Heart left ventricle (tissue), 16 donors: ENCODE results near the gene MT1M. TPM values are rescaled to one million over a fixed set of nuclear protein-coding genes. Genes with fewer than 3 reads are reported as not detected.

Experiments used
- ATAC-seq, 4 donors: fragments of 200-7000 bp; cut with Tn5 transposase; one replicate each; pipeline ENCODE4 v1.9.1; 2020 to 2022; ENCODE audit warnings: moderate library complexity in 4 of 4, mild to moderate bottlenecking in 3 of 4, moderate number of reproducible peaks in 1 of 4
- DNase-seq, 5 donors: peaks; one replicate each; pipeline ENCODE4 v3.0.0-alpha.2; 2020
- H3K27ac ChIP-seq, 12 donors: fragments of 200-600 bp; sonication (generic) in 4 of 12; one replicate each; pipeline versions ENCODE4 v1.5.0 to v1.8.0; 2016 to 2022; ENCODE audit warnings: mild to moderate bottlenecking in 2 of 12
- H3K27me3 ChIP-seq, 9 donors: fragments of 200-600 bp; sonication (generic) in 2 of 9; one replicate each; pipeline versions ENCODE4 v1.5.1 to v1.8.0; 2016 to 2022; ENCODE audit warnings: mild to moderate bottlenecking in 3 of 9
- H3K36me3 ChIP-seq, 9 donors: fragments of 200-600 bp; sonication (generic) in 2 of 9; one replicate each; pipeline versions ENCODE4 v1.5.0 to v1.8.0; 2018 to 2022; ENCODE audit warnings: mild to moderate bottlenecking in 2 of 9
- H3K4me1 ChIP-seq, 12 donors: fragments of 200-600 bp; sonication (generic) in 4 of 12; one replicate each; pipeline versions ENCODE4 v1.5.0 to v1.8.0; 2016 to 2022; ENCODE audit warnings: mild to moderate bottlenecking in 3 of 12
- H3K4me3 ChIP-seq, 12 donors: fragments of 200-600 bp; sonication (generic) in 4 of 12; one replicate each; pipeline versions ENCODE4 v1.5.0 to v1.8.0; 2017 to 2022; ENCODE audit warnings: mild to moderate bottlenecking in 9 of 12, moderate library complexity in 4 of 12
- H3K9me3 ChIP-seq, 12 donors: fragments of 200-600 bp; sonication (generic) in 4 of 12; one replicate each; pipeline versions ENCODE4 v1.5.0 to v1.8.0; 2016 to 2022; ENCODE audit warnings: mild to moderate bottlenecking in 1 of 12
- POLR2A ChIP-seq, 2 donors: fragments of 450-650 bp; IDR thresholded peaks; one replicate each; pipeline ENCODE4 v1.6.1; 2017; ENCODE audit warnings: antibody characterized with exemption in 2 of 2, mild to moderate bottlenecking in 2 of 2, moderate library complexity in 2 of 2
- WGBS, 4 donors: extraction: QIAGEN DNeasy Blood & Tissue Kit in 2 of 4; methylation state at CpG; one replicate each; pipeline versions ENCODE4 v1.1.5 to v1.1.7; 2013 to 2018; 5-methylcytosine and 5-hydroxymethylcytosine counted together
- intact Hi-C, 10 donors: fragments of 100-400 bp; cut with DNase I; formaldehyde crosslinking; loops; one replicate each; pipeline versions ENCODE4 v1.11.1 to v1.14.2; 2022
- polyA plus RNA-seq, 2 donors: library from polyadenylated mRNA; stranded (reverse); fragments of 200-250 nt; gene quantifications; one replicate each; pipeline ENCODE4 v1.2.3, GENCODE V29; 2013
- total RNA-seq, 9 donors: library from RNA; depleted of rRNA in 2 of 9; stranded (reverse); fragments of >200 nt in 2 of 9; fragmentation: NEBNext Ultra II Directional in 3 of 9; extraction: Animal tissue kit (Norgen Biotek cat#: 25700) in 3 of 9; gene quantifications; one replicate each; pipeline versions ENCODE4 v1.1.0 to v1.2.4, GENCODE V29; 2016 to 2023
- TF ChIP-seq, protein P1 (sequence below), 12 donors: fragments of 200-600 bp; sonication (generic) in 4 of 12; IDR thresholded peaks; one replicate each; pipeline versions ENCODE4 v1.5.0 to v1.8.0; 2018 to 2022; ENCODE audit warnings: antibody characterized with exemption in 12 of 12, mild to moderate bottlenecking in 5 of 12
- donor health status: ischemic (EF 13 %, LVEDD 7.1; RV severe dilation, severe dysfunction).
- donor health status: healthy with polysubstance abuse.
- donor health status: DM: no; HTN: yes; CAD: no.
- donor health status: DM: no; HTN: no; CAD: no.
- donor health status: ischemic (EF 25% LVEDD 6.9; RV normal size, moderate dysfunction).
- donor health status: ischemic (EF 25% LVEDD 5.7; RV mildly dilated, moderate dysfunction).
- donor health status: healthy.
- donor health status: DM: yes; HTN: yes; CAD: no.
- donor health status: ischemic (EF 35%, LVEDD 5.7; RV mildly dilated, moderate dysfunction).
- donor health status: nonischemic (EF 11% LVEDD 7.7; RV severe dilation, severe dysfunction).
- donor health status: DM: yes; HTN: yes; CAD: no.
- donor health status: PGD.
- donor health status: ischemic (EF 29% LVEDD 5.4; RV normal size, mild dysfunction).
- donor health status: nonischemic (EF 23%, LVEDD 6.1; RV moderate dilation, normal function).

Gene MT1M
- total and polyA plus RNA-seq, 11 donors: 0.61 to 16.2 (median 7.4) TPM

DNA sequence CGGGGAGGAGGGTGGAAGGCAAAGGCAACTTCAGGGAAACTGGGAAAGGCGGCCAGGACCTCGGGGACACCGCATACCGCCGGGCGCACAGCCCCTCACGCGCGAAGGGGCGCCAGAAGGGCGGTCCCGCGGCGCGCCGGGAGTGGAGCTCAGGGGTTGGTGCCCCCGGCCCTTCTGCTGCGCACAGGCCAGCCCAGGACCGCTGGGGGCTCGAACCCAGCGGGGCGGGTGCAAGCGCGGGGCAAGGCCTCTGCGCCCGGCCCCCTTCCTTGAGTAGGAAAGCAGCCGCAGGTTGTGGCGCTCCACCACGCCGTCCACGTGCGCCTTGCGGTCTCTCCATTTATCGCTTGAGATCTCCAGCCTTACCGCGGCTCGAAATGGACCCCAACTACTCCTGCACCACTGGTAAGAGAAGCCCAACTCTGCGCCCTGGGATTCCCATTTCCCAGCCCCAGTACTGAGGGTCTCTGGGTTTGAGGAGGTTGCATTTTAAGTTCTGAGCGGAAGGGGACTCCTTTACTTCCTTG, 3.0 kb downstream of the MT1M start:
- no peak overlapping the region for H3K27ac ChIP-seq
- TF ChIP-seq, protein P1, sequence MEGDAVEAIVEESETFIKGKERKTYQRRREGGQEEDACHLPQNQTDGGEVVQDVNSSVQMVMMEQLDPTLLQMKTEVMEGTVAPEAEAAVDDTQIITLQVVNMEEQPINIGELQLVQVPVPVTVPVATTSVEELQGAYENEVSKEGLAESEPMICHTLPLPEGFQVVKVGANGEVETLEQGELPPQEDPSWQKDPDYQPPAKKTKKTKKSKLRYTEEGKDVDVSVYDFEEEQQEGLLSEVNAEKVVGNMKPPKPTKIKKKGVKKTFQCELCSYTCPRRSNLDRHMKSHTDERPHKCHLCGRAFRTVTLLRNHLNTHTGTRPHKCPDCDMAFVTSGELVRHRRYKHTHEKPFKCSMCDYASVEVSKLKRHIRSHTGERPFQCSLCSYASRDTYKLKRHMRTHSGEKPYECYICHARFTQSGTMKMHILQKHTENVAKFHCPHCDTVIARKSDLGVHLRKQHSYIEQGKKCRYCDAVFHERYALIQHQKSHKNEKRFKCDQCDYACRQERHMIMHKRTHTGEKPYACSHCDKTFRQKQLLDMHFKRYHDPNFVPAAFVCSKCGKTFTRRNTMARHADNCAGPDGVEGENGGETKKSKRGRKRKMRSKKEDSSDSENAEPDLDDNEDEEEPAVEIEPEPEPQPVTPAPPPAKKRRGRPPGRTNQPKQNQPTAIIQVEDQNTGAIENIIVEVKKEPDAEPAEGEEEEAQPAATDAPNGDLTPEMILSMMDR (IDR thresholded peaks at IDR 0.05): no peak
- TF ChIP-seq POLR2A (IDR thresholded peaks at IDR 0.05): no peak
- H3K36me3 ChIP-seq: no peaks in the 10 kb centered on the region
- H3K9me3 ChIP-seq: no peaks in the 10 kb centered on the region
- H3K27me3 ChIP-seq: peaks cover 0 to 83% (median 29%) of the 10 kb centered on the region in 9 donors
- ATAC-seq (no peak), DNase-seq (no peak)
- intact Hi-C loops: loop anchor here in 1 of 10 donors (5.0 kb wide), 1 partner anchor 47 kb away; the partner anchor contains the start of gene MT1X
- 11 to 42% (median 23%) methylated on average over 36 to 40 of the region's 40 CpGs for WGBS, 4 donors
- H3K4me3 ChIP-seq: peak overlapping the region in 6 of 12 donors; percentile 4 to 28 (median 19)
- H3K4me1 ChIP-seq: peaks cover 0 to 38% (median 17%) of the 10 kb centered on the region in 12 donors

DNA sequence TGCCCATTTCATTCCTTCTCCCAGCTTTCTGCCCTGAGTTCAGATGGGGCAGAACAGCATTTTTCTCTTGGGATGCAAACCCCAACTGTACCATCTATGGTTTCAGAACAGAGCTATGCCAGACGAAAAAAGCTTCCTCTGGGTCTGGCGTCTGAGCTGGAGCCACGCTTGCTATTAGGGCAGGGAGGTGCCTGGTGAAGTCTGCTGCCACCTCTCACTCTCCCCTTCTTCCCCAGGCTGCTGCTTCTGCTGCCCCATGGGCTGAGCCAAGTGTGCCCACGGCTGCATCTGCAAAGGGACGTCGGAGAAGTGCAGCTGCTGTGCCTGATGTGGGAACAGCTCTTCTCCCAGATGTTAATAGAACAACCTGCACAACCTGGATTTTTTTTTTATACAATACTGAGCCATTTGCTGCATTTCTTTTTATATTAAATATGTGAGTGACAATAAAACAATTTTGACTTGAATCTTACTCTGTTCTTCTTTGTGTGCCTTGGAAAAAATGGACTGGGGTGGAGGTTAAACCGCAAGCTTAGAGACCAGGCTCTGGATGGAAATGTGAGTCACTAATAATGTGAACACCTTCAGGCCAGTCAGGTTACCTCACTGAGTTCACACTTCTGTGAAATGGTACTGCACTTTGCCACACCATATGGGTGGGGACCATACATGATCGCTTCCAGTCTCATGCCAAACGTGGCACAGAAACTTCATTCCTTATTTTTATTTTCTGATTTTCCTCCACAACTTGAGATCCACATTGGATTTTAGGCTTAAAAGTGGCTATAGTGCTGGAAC, 4.4 kb downstream of the MT1M start:
- ATAC-seq (no peak), DNase-seq (no peak)
- 39 to 65% (median 61%) methylated on average over 9 of the region's 9 CpGs for WGBS, 4 donors
- Histone ChIP-seq H3K4me3 (no peak overlapping the region), H3K4me1 (peaks cover 0 to 38% (median 16%) of the 10 kb centered on the region in 12 donors), H3K27me3 (peaks cover 0 to 89% (median 29%) of the 10 kb centered on the region in 9 donors), H3K27ac (no peak overlapping the region), H3K9me3 (no peaks in the 10 kb centered on the region), H3K36me3 (no peaks in the 10 kb centered on the region)
- intact Hi-C loops: loop anchor here in 1 of 10 donors (5.0 kb wide), 1 partner anchor 45 kb away; the partner anchor contains the start of gene MT1X
- TF ChIP-seq, protein P1 (IDR thresholded peaks at IDR 0.05): no peak
- TF ChIP-seq POLR2A (IDR thresholded peaks at IDR 0.05): no peak

DNA sequence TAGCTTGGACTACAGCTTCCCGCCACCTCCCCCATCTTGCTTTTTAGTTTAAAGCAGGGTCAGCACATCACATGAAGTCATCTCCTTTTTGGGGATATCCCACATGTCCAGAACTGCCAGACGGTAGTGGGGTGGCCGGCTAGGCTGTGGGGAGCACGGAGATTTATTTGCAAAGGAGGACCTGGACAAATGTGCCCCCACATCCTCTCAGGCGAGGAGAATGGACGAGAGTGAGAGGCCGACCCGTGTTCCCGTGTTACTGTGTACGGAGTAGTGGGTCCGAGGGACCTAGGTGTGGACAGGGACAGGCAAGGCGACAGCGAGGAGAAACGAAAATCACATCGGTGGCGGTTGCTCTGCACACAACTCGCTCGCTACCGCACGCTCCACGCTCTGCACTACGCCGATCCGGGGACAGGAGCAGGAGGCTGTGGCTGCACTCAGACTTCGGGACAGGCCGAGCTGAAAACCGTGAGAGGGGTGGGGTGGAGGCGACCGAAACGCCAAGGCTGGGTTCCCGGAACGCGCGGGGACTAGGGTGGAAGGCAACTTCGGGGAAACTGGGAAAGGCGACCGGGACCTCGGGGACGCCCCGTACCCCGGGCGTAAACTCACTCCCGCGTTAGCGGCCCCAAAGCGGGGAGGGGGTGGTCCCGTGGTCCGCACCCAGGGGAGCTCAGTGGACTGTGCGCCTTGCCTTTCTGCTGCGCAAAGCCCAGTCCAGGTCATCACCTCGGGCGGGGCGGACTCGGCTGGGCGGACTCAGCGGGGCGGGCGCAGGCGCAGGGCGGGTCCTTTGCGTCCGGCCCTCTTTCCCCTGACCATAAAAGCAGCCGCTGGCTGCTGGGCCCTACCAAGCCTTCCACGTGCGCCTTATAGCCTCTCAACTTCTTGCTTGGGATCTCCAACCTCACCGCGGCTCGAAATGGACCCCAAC, 5.6 kb downstream of the MT1M start, which contains the start of gene MT1A:
Gene MT1A, plus strand, starts transcription at position 853 of the 937 bp plus-strand sequence. Its CDS starts 73 bp downstream, at position 926.
- intact Hi-C loops: loop anchor here in 2 of 10 donors (2.0 to 5.0 kb wide), 2 partner anchors 29 to 44 kb away; partner anchors contain the start of genes MT1X (in 1 of the 2) and MT2A (in 1 of the 2)
- peaks cover 0 to 34% (median 14%) of the 10 kb centered on the region in 12 donors for H3K4me1 ChIP-seq
- ATAC-seq (peak; percentile 86 to 93 (median 91)), DNase-seq (peak; percentile 78 to 90 (median 88))
- H3K27ac ChIP-seq: peak within 1 kb of the TSS; percentile 17 to 83 (median 57)
- no peaks in the 10 kb centered on the region for H3K9me3 ChIP-seq
- H3K4me3 ChIP-seq: peak within 1 kb of the TSS; percentile 22 to 67 (median 58)
- TF ChIP-seq, protein P1 (IDR thresholded peaks at IDR 0.05): no peak
- peak in 1 of 2 donors; percentile 74 for TF ChIP-seq POLR2A (IDR thresholded peaks at IDR 0.05)
- H3K36me3 ChIP-seq: no peaks in the 10 kb centered on the region
- WGBS, 4 donors: 5 to 10% (median 6%) methylated on average over 50 to 68 of the region's 68 CpGs
- H3K27me3 ChIP-seq: peaks cover 0 to 83% (median 31%) of the 10 kb centered on the region in 9 donors
